RWPE1 (cell line): ENCODE results near the gene ANKRD55.

Source experiments
- CTCF ChIA-PET: fragments of 350-600 bp; sonication (Branson Sonifier 250); formaldehyde crosslinking; extraction: SDS; loops from one replicate; lab custom pipeline; 2021; lab: Yijun Ruan, JAX
- POLR2A ChIA-PET: fragments of 400-600 bp; formaldehyde crosslinking; extraction: SDS; loops from one replicate; lab custom pipeline; 2020; ENCODE audit warnings: antibody characterized with exemption; ENCODE audit not compliant: low non-redundant PET; lab: Yijun Ruan, JAX
- DNase-seq: peaks from one replicate; pipeline ENCODE4 v3.0.0; 2012; ENCODE audit warnings: low spot score
- H3K27ac ChIP-seq: fragments of 450-650 bp; 2 replicates; pipeline ENCODE4 v1.5.1; 2017
- TF ChIP-seq, protein P1 (sequence below): fragments of 450-650 bp; conservative IDR thresholded peaks from 2 replicates; pipeline ENCODE4 v1.5.1; 2017; ENCODE audit warnings: low read depth, mild to moderate bottlenecking

The ANKRD55 gene

DNA sequence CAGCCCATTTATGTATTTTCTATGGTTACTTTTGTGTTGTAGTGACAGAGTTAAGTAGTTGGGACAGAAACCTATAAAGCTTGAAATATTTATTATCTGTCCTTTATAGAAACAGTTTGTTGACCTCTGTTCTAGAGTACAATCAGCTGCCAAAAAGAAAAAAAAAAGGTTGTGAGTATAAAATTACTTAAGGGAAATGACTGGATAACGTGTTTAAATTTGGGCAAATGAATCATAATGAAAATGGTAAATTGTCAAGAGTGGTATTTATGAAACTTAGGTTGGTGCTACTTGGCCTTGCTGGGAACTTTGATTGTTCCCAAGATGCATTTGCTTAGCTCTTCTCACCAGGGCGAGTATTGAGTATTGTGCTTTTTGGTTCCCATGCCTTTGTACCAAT lies 168.1 kb downstream of the ANKRD55 start:
- ChIA-PET POLR2A (no interaction called here), CTCF (interaction anchor here (0.6 kb wide), 1 partner anchor 1722 kb away, joined by 3 read pairs; no protein-coding TSS in a partner anchor)
- TF ChIP-seq, protein P1, sequence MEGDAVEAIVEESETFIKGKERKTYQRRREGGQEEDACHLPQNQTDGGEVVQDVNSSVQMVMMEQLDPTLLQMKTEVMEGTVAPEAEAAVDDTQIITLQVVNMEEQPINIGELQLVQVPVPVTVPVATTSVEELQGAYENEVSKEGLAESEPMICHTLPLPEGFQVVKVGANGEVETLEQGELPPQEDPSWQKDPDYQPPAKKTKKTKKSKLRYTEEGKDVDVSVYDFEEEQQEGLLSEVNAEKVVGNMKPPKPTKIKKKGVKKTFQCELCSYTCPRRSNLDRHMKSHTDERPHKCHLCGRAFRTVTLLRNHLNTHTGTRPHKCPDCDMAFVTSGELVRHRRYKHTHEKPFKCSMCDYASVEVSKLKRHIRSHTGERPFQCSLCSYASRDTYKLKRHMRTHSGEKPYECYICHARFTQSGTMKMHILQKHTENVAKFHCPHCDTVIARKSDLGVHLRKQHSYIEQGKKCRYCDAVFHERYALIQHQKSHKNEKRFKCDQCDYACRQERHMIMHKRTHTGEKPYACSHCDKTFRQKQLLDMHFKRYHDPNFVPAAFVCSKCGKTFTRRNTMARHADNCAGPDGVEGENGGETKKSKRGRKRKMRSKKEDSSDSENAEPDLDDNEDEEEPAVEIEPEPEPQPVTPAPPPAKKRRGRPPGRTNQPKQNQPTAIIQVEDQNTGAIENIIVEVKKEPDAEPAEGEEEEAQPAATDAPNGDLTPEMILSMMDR = no peak
- no peak overlapping the region for H3K27ac ChIP-seq
- no peak for DNase-seq

DNA sequence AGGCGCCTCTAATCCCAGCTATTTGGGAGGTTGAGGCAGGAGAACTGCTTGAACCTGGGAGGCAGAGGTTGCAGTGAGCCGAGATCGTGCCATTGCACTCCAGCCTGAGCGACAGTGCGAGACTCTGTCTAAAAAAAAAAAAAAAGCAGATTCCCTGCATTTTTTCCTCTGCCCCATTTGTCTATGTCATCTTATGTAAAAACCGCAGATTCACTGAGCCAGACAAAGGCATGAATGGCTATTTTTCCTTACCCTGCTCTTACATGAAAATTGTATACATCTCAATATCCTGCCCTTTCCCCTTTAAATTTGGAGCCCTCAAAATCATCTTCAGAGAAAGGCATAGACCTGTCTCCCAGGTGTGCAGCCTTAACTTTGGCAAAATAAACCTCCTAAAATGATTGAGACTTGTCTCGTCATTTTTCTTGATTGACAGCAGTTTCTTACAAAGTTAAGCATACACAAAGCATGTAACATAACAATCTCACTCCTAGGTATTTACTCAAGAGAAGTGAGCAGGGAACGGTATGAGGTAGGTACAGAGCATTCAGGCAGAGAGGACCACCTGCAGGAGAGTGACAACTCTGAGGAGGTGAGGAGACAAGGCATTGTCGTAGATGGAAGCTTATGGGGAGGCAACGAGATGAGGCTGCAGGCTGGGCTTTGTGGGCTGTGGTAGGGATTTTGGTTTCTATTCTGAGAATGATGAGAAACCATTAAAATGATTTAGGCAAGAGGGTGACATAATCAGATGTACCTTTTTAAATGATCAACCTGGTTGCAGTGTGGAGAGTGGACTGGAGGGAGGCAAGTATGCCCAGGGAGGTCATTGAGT lies 172.6 kb downstream of the ANKRD55 start:
- no peak overlapping the region for H3K27ac ChIP-seq
- POLR2A ChIA-PET = no interaction called here
- TF ChIP-seq, protein P1 = no peak
- CTCF ChIA-PET = no interaction called here
- DNase-seq = no peak

DNA sequence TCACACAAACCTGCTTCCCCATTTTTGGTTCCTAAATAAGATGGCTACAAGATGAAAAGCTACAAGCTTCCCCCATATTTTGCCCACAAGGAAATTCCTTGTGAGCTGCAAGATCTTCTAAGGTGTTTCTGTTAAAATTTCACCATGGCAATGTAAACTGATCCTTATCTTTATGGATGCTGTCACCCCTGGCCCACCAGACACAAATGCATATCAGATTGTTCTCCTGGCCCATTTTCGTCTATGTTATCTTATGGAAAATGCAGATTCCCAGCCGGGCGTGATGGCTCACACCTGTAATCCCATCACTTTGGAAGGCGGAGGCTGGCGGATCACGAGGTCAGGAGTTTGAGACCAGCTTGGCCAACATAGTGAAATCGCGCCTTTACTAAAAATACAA lies 173.3 kb downstream of the ANKRD55 start:
- TF ChIP-seq, protein P1 = no peak
- POLR2A ChIA-PET = no interaction called here
- no peak for DNase-seq
- CTCF ChIA-PET = interaction anchor here (0.7 kb wide), 1 partner anchor 11 kb away, joined by 4 read pairs; no protein-coding TSS in a partner anchor
- H3K27ac ChIP-seq = no peak overlapping the region

DNA sequence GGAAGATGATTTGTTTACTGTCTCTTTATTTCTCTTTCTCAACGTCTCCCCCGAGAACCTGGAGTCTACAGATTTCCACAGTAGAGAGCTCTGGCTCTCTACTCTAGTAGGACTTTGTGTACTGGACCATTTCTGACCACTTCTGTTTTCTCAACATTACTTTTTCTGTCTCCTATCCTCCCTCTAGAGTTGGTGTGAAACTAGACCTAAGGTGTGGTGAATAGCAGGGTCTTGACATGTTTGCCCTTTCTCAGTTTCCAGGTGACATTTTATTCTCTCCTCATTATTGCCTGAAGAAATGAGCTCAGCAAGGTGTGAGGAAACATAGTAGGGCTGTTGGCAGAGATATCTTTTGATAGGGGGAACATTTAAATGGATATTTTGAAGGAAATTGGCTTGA lies 176.3 kb downstream of the ANKRD55 start:
- no peak overlapping the region for H3K27ac ChIP-seq
- DNase-seq = no peak
- CTCF ChIA-PET = interaction anchor here (0.6 kb wide), 1 partner anchor 706 kb away, joined by 3 read pairs; no protein-coding TSS in a partner anchor
- TF ChIP-seq, protein P1 = no peak
- POLR2A ChIA-PET = no interaction called here

DNA sequence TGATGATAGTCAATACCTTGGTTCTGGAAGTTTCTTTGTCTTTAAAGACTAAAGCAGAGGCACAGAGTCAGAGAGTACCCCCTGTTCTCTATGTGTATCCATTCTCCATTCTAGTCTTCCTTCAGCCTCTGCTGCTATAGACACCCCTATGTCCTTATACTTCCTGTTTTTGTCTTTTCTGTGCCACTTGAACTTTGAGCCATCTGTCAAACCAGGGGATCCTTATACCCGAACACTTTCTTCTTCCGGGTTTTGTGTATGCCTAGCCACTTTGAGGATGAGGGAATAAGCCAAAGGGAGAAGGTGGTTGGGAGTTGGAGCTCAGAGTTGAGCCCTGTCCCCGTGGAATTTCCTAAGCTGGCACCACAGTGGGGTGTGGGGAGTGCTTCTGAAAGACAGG lies 177.3 kb downstream of the ANKRD55 start:
- CTCF ChIA-PET = no interaction called here
- DNase-seq = no peak
- H3K27ac ChIP-seq = no peak overlapping the region
- TF ChIP-seq, protein P1 = no peak
- POLR2A ChIA-PET = no interaction called here

DNA sequence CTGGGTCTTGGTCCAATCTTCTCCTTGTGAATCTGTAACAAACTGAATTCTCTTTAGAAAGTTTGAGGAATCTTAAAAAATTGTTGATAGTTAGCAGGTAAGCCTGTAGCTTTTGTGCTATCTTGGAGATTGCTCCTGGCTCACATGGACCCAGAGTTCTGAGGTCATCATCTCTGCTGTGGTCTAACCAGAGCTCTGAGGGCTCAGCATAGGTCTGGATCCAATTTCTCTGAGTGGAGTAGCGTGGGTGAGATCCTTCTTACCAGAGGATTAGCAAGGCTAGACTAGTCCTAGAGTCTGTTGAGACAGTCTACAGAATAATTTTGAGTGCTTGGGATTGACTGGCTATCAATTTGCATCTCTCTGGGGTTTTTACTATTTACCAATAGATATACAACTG lies 177.8 kb downstream of the ANKRD55 start:
- TF ChIP-seq, protein P1 = no peak
- no peak overlapping the region for H3K27ac ChIP-seq
- ChIA-PET CTCF (no interaction called here), POLR2A (no interaction called here)
- DNase-seq = no peak
